Kidney (tissue), 14 donors: ENCODE data around the gene MYMK. TPM values are rescaled to one million over a fixed set of nuclear protein-coding genes. Genes with fewer than 3 reads are reported as not detected.
A peak's percentile ranks its signal among the peaks of the same experiment; 100 is the strongest.

Experiments
- DNase-seq, 5 donors: peaks; one replicate each; pipeline ENCODE4 v3.0.0-alpha.2; 2013 to 2020
- FAIRE-seq: peaks from 2 replicates; lab custom pipeline; 2012; peaks lifted over from hg19 to GRCh38; lab: Jason Lieb, UNC
- H3K27ac ChIP-seq, 2 donors: one replicate each; pipeline ENCODE4 v1.7.0; 2013; ENCODE audit warnings: low read depth in 2 of 2, low read length in 2 of 2, inconsistent platforms in 1 of 2
- H3K27me3 ChIP-seq: one replicate; pipeline ENCODE4 v1.7.1; 2013; ENCODE audit warnings: low read length, inconsistent platforms; ENCODE audit not compliant: control insufficient read depth, insufficient read depth
- H3K36me3 ChIP-seq, 3 donors: one replicate each; pipeline versions ENCODE4 v1.7.0 to v1.7.1; 2013; ENCODE audit warnings: low read length in 3 of 3, control low read depth in 1 of 3, inconsistent platforms in 1 of 3; ENCODE audit not compliant: insufficient read depth in 3 of 3, control insufficient read depth in 2 of 3
- H3K4me1 ChIP-seq, 3 donors: one replicate each; pipeline versions ENCODE4 v1.7.0 to v1.7.1; 2013; ENCODE audit warnings: low read length in 3 of 3, inconsistent platforms in 1 of 3, low read depth in 1 of 3; ENCODE audit not compliant: control insufficient read depth in 2 of 3, insufficient read depth in 2 of 3
- H3K4me3 ChIP-seq, 3 donors: one replicate each; pipeline versions ENCODE4 v1.7.0 to v1.8.1; 2013; ENCODE audit warnings: low read length in 3 of 3, control low read depth in 1 of 3, inconsistent platforms in 1 of 3
- H3K9ac ChIP-seq, 3 donors: one replicate each; pipeline versions ENCODE4 v1.7.0 to v1.7.1; 2013; ENCODE audit warnings: low read length in 3 of 3, control low read depth in 1 of 3, inconsistent platforms in 1 of 3
- H3K9me3 ChIP-seq, 3 donors: one replicate each; pipeline versions ENCODE4 v1.7.0 to v1.7.1; 2013; ENCODE audit warnings: low read length in 3 of 3, control low read depth in 1 of 3, inconsistent platforms in 1 of 3; ENCODE audit not compliant: control insufficient read depth in 2 of 3, insufficient read depth in 1 of 3
- CTCF ChIP-seq: IDR thresholded peaks from 3 replicates; pipeline ENCODE4 v1.5.1; 2012; ENCODE audit warnings: mild to moderate bottlenecking, moderate library complexity, borderline replicate concordance; ENCODE audit not compliant: insufficient read depth; ENCODE audit errors: extremely low read depth
- intact Hi-C: fragments of 100-400 bp; cut with DNase I; formaldehyde crosslinking; loops from one replicate; pipeline ENCODE4 v1.11.1; 2022
- polyA plus RNA-seq: library from polyadenylated mRNA; stranded (reverse); fragments of 350-450 nt; fragmentation: Illumina TruSeq; extraction: RNeasy Lipid Tissue Mini Kit (QIAGEN cat#74804); gene quantifications from one replicate; pipeline ENCODE4 v1.2.3, GENCODE V29; 2014; ENCODE audit warnings: low read depth, low replicate concordance; ENCODE audit not compliant: insufficient read depth
- total RNA-seq: library from RNA; stranded (reverse); fragmentation: NEBNext Ultra II Directional; extraction: Animal tissue kit (Norgen Biotek cat#: 25700); gene quantifications from one replicate; pipeline ENCODE4 v1.2.1, GENCODE V29; 2021
- donor health status: control.
- donor health status: control.
- donor health status: control.
- donor health status: control.
- donor health status: control.
- donor health status: DM: yes; HTN: yes; CAD: no.
- donor health status: Normal renal cell carcinoma (clear cell type).

MYMK gene
- total and polyA plus RNA-seq, 2 donors from 2014 or later = not detected

- FAIRE-seq (no peak), DNase-seq (no peak)
- no peaks in the 10 kb centered on the region for H3K27me3 ChIP-seq
- H3K9ac ChIP-seq = no peak overlapping the region
- no peak for TF ChIP-seq CTCF
- no peak overlapping the region for H3K4me3 ChIP-seq
- intact Hi-C loops = no loop called here
- no peaks in the 10 kb centered on the region for H3K36me3 ChIP-seq
- H3K4me1 ChIP-seq = peaks cover 0 to 7% (median 3%) of the 10 kb centered on the region in 3 donors
- H3K9me3 ChIP-seq = peaks cover 0 to 12% (median 5%) of the 10 kb centered on the region in 3 donors
- no peak overlapping the region for H3K27ac ChIP-seq
Measured at GRCh38 chr9:133502112-133502511, 22.6 kb downstream of the MYMK start.

- no peak overlapping the region for H3K9ac ChIP-seq
- peaks cover 0 to 12% (median 5%) of the 10 kb centered on the region in 3 donors for H3K9me3 ChIP-seq
- intact Hi-C loops = no loop called here
- H3K27me3 ChIP-seq = no peaks in the 10 kb centered on the region
- peaks cover 0 to 7% (median 3%) of the 10 kb centered on the region in 3 donors for H3K4me1 ChIP-seq
- no peak overlapping the region for H3K4me3 ChIP-seq
- FAIRE-seq = no peak
- DNase-seq = peak in 1 of 5 donors; percentile 67
- TF ChIP-seq CTCF = no peak
- H3K27ac ChIP-seq = peak overlapping the region in 1 of 2 donors; percentile 33
- H3K36me3 ChIP-seq = no peaks in the 10 kb centered on the region
Measured at GRCh38 chr9:133499892-133500270, 24.9 kb downstream of the MYMK start.

- Histone ChIP-seq H3K27me3 (no peaks in the 10 kb centered on the region), H3K9me3 (peaks cover 0 to 12% (median 5%) of the 10 kb centered on the region in 3 donors), H3K4me1 (peaks cover 0 to 7% (median 3%) of the 10 kb centered on the region in 3 donors), H3K9ac (no peak overlapping the region), H3K27ac (peak overlapping the region in 1 of 2 donors; percentile 33), H3K36me3 (no peaks in the 10 kb centered on the region), H3K4me3 (no peak overlapping the region)
- intact Hi-C loops = no loop called here
- DNase-seq = peak in 2 of 5 donors; percentile 79 to 94
- no peak for FAIRE-seq
- no peak for TF ChIP-seq CTCF
Measured at GRCh38 chr9:133499132-133499891, 25.4 kb downstream of the MYMK start.
